DND-41 (cell line): Measurements from ENCODE around the gene PAX2.

Experiments
- ATAC-seq: fragments of 200-7000 bp; cut with Tn5 transposase; 3 replicates; pipeline ENCODE4 v1.9.1; 2021; ENCODE audit warnings: low read depth; ENCODE audit not compliant: insufficient read depth
- DNase-seq: peaks from one replicate; pipeline ENCODE4 v3.0.0-alpha.2; 2020
- H2AFZ ChIP-seq: 2 replicates; pipeline ENCODE4 v1.6.0; 2012; ENCODE audit warnings: low read depth, low read length
- H3K27ac ChIP-seq: 2 replicates; pipeline ENCODE4 v1.5.1; 2012; ENCODE audit warnings: low read length, inconsistent platforms
- H3K27me3 ChIP-seq: fragments of 200-600 bp; sonication (generic); 2 replicates; pipeline ENCODE4 v1.6.0; 2012; ENCODE audit warnings: low read length, mild to moderate bottlenecking, inconsistent platforms; ENCODE audit not compliant: insufficient read depth, poor library complexity
- H3K36me3 ChIP-seq: 2 replicates; pipeline ENCODE4 v1.5.1; 2012; ENCODE audit warnings: low read length, inconsistent platforms; ENCODE audit not compliant: insufficient read depth
- H3K4me1 ChIP-seq: 2 replicates; pipeline ENCODE4 v1.5.1; 2012; ENCODE audit warnings: mild to moderate bottlenecking, low read length; ENCODE audit not compliant: insufficient read depth
- H3K4me2 ChIP-seq: 2 replicates; pipeline ENCODE4 v1.6.0; 2012; ENCODE audit warnings: mild to moderate bottlenecking, moderate library complexity, low read length, inconsistent platforms; ENCODE audit not compliant: insufficient read depth
- H3K4me3 ChIP-seq, 2 experiments: fragments of 200-600 bp in 1 of 2; shearing (Covaris generic) in 1 of 2; 2 replicates each; pipeline ENCODE4 v1.5.1; 2012 to 2016; ENCODE audit warnings: inconsistent platforms in 2 of 2, low read length in 2 of 2, mild to moderate bottlenecking in 2 of 2, low read depth in 1 of 2, moderate library complexity in 1 of 2
- H3K79me2 ChIP-seq: 2 replicates; pipeline ENCODE4 v1.6.0; 2012; ENCODE audit warnings: low read length, inconsistent platforms; ENCODE audit not compliant: insufficient read depth
- H3K9ac ChIP-seq: 2 replicates; pipeline ENCODE4 v1.6.0; 2012; ENCODE audit warnings: low read depth, mild to moderate bottlenecking, inconsistent platforms, low read length, moderate library complexity
- H3K9me3 ChIP-seq: 2 replicates; pipeline ENCODE4 v1.5.1; 2012; ENCODE audit warnings: low read length, moderate library complexity, mild to moderate bottlenecking, inconsistent platforms; ENCODE audit not compliant: insufficient read depth, severe bottlenecking
- H4K20me1 ChIP-seq: 2 replicates; pipeline ENCODE4 v1.6.0; 2012; ENCODE audit warnings: low read length; ENCODE audit not compliant: insufficient read depth
- CTCF ChIP-seq: IDR thresholded peaks from 2 replicates; pipeline ENCODE4 v1.5.1; 2012; ENCODE audit warnings: borderline replicate concordance, low read length, moderate library complexity, mild to moderate bottlenecking; ENCODE audit not compliant: poor library complexity, severe bottlenecking; ENCODE audit errors: extremely low read depth
- EZH2 ChIP-seq: IDR thresholded peaks from 3 replicates; pipeline ENCODE4 v1.6.1; 2012; ENCODE audit warnings: borderline replicate concordance, low read depth, mild to moderate bottlenecking, moderate library complexity, low read length, inconsistent platforms; ENCODE audit not compliant: severe bottlenecking

Gene PAX2

GRCh38 chr10:100746784-100747455 lies 1.5 kb downstream of the PAX2 start:
- Histone ChIP-seq H3K4me2 (no peak overlapping the region), H3K4me1 (no peaks in the 10 kb centered on the region), H3K9me3 (no peaks in the 10 kb centered on the region), H3K9ac (no peak overlapping the region), H3K4me3 (no peak overlapping the region), H3K27ac (no peak overlapping the region), H3K79me2 (no peaks in the 10 kb centered on the region), H3K36me3 (no peaks in the 10 kb centered on the region), H3K27me3 (peaks cover 49% of the 10 kb centered on the region), H4K20me1 (no peaks in the 10 kb centered on the region; the same call in 1 of the 2 replicates), H2AFZ (no peak overlapping the region)
- TF ChIP-seq CTCF (no peak), EZH2 (no peak)
- DNase-seq (no peak), ATAC-seq (no peak)

- no peaks in the 10 kb centered on the region for H3K36me3 ChIP-seq
- H3K27me3 ChIP-seq = peaks cover 51% of the 10 kb centered on the region
- H3K79me2 ChIP-seq = no peaks in the 10 kb centered on the region
- no peaks in the 10 kb centered on the region for H3K9me3 ChIP-seq
- no peak overlapping the region for H3K4me3 ChIP-seq
- ATAC-seq (no peak), DNase-seq (no peak)
- no peak overlapping the region for H3K4me2 ChIP-seq
- H2AFZ ChIP-seq = no peak overlapping the region
- no peaks in the 10 kb centered on the region; the same call in 1 of the 2 replicates for H4K20me1 ChIP-seq
- TF ChIP-seq CTCF = no peak
- TF ChIP-seq EZH2 = no peak
- H3K9ac ChIP-seq = no peak overlapping the region
- no peak overlapping the region for H3K27ac ChIP-seq
- H3K4me1 ChIP-seq = no peaks in the 10 kb centered on the region
Observed at GRCh38 chr10:100747456-100748230, 2.3 kb downstream of the PAX2 start.

- H2AFZ ChIP-seq = no peak overlapping the region
- no peak overlapping the region for H3K9ac ChIP-seq
- H3K79me2 ChIP-seq = no peaks in the 10 kb centered on the region
- TF ChIP-seq EZH2 (no peak), CTCF (no peak)
- no peaks in the 10 kb centered on the region; the same call in 1 of the 2 replicates for H4K20me1 ChIP-seq
- no peaks in the 10 kb centered on the region for H3K4me1 ChIP-seq
- DNase-seq = no peak
- no peaks in the 10 kb centered on the region for H3K9me3 ChIP-seq
- H3K36me3 ChIP-seq = no peaks in the 10 kb centered on the region
- no peak for ATAC-seq
- no peak overlapping the region for H3K27ac ChIP-seq
- H3K4me3 ChIP-seq = no peak overlapping the region
- H3K27me3 ChIP-seq = peaks cover 48% of the 10 kb centered on the region
- no peak overlapping the region for H3K4me2 ChIP-seq
Observed at GRCh38 chr10:100748231-100749058, 3.1 kb downstream of the PAX2 start.
